Nephron (organoid): Measurements from ENCODE around the gene RBM47.

Experiments used
- H3K27ac Mint-ChIP-seq, 3 experiments: 2 replicates each; pipeline ENCODE4 v1.8.0; 2020; ENCODE audit warnings: mixed read lengths in 3 of 3, mild to moderate bottlenecking in 2 of 3, moderate library complexity in 1 of 3
- H3K27me3 Mint-ChIP-seq: 2 replicates; pipeline ENCODE4 v1.8.0; 2021; ENCODE audit warnings: low read depth, mild to moderate bottlenecking, moderate library complexity, mixed read lengths
- H3K36me3 Mint-ChIP-seq: 2 replicates; pipeline ENCODE4 v1.8.0; 2020; ENCODE audit warnings: low read depth, mixed read lengths
- H3K4me1 Mint-ChIP-seq: 2 replicates; pipeline ENCODE4 v1.8.0; 2020; ENCODE audit warnings: mixed read lengths
- H3K4me3 Mint-ChIP-seq, 3 experiments: 2 replicates each; pipeline ENCODE4 v1.8.0; 2020; ENCODE audit warnings: mild to moderate bottlenecking in 3 of 3, mixed read lengths in 3 of 3, moderate library complexity in 2 of 3
- H3K9me3 Mint-ChIP-seq: 2 replicates; pipeline ENCODE4 v1.8.0; 2020; ENCODE audit warnings: mixed read lengths
- TF ChIP-seq, protein P1 (sequence below), 3 experiments: fragments of 200-600 bp; sonication (generic); IDR thresholded peaks; one replicate each; pipeline ENCODE4 v1.5.0; 2021; ENCODE audit warnings: antibody characterized with exemption in 3 of 3; ENCODE audit not compliant: unreplicated experiment in 3 of 3

The RBM47 gene

DNA sequence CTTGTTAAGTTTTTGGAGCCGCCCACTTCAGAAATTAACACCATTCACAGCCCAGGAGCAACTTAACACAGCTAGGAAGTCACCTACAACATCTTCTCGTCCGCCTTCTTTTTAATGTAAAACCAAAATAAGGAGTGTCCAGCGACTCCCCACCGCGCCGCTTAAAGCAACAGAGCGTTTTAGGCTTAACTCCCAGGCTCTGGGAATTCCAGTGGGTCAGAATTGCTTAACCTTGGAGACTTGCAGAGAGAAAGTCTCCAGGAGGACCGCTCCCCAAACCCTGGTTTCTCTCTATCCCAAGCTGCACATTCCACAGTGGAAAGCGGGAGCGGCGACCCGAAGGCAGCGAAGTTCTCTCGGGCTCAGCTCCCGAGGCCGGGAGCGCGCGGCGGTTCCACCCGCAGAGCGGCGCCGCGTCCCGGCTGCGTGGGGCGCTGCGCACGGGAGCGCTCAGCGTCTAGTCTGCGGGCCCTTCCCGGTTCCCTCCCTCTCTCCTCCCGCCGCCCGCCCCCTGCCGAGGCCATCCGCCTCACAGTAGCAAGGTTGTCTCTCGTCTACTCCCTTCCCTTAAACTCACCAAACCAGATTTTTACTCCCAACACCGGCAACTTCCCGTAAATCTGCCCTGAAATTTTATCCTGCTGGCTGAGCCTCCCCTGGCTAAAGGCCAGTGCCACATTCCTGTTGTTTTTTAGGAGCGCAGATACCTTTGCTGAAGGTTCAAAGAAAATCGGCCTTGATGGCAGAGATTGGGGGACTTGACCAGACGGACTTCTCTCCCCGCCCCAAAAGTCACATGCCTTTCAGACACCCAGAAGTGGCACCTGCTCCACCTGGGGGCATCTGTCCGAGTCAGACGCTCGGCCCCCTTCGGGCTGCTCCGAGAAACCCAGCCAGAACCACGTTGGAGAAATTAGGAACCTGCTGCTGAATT is at the start of gene RBM47:
Gene RBM47 (minus strand): TSS at position 464 of the 934 bp plus-strand sequence. CDS start 190,971 bp downstream, outside the sequence.
- TF ChIP-seq, protein P1, sequence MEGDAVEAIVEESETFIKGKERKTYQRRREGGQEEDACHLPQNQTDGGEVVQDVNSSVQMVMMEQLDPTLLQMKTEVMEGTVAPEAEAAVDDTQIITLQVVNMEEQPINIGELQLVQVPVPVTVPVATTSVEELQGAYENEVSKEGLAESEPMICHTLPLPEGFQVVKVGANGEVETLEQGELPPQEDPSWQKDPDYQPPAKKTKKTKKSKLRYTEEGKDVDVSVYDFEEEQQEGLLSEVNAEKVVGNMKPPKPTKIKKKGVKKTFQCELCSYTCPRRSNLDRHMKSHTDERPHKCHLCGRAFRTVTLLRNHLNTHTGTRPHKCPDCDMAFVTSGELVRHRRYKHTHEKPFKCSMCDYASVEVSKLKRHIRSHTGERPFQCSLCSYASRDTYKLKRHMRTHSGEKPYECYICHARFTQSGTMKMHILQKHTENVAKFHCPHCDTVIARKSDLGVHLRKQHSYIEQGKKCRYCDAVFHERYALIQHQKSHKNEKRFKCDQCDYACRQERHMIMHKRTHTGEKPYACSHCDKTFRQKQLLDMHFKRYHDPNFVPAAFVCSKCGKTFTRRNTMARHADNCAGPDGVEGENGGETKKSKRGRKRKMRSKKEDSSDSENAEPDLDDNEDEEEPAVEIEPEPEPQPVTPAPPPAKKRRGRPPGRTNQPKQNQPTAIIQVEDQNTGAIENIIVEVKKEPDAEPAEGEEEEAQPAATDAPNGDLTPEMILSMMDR (IDR thresholded peaks at IDR 0.05; ENCODE audit: unreplicated experiment in 3 of 3): peak in 1 of 3 experiments; percentile 6
- no peaks in the 10 kb centered on the region for H3K36me3 Mint-ChIP-seq
- H3K4me1 Mint-ChIP-seq: peaks cover 35% of the 10 kb centered on the region
- no peaks in the 10 kb centered on the region for H3K9me3 Mint-ChIP-seq
- H3K27me3 Mint-ChIP-seq: peaks cover 56% of the 10 kb centered on the region
- H3K4me3 Mint-ChIP-seq: peak within 1 kb of the TSS; percentile 87 to 90 (median 88)
- peak within 1 kb of the TSS; percentile 81 to 95 (median 93) for H3K27ac Mint-ChIP-seq

DNA sequence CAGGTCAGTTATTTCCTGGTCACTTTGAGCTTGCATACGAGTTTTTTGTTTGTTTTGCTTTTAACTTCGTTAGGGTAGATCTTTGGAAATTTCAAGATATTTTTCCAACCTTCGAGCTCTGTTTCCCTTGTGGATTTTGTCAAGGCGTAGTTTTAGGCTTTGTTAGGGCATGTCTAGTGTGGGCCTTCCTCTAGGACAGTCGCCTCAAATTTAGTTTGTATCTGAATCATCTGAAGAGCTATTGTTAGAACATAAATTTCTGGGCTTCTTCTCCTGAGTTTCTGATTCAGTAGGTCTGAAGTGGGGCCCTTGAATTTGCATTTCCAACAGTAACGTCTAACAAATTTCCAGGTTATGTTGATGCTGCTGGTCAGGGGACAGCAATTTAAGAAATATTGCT is 48.8 kb upstream of the RBM47 start:
- no peak overlapping the region for H3K4me3 Mint-ChIP-seq
- H3K36me3 Mint-ChIP-seq: no peaks in the 10 kb centered on the region

DNA sequence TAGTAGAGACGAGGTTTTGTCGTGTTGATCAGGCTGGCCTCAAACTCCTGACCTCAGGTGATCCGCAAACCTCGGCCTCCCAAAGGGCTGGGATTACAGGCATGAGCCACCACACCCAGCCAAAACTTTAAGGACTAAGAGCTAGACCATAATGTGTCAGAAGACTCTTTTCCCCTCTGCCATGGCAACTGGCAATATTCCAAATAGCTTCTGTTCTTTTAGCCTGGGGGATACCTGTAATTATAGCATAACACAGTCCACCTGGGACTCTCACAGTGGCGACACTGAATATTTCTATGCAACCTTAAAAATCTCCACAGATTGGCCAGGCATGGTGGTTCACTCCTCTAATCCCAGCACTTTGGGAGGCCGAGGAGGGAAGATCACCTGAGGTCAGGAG is 45.5 kb upstream of the RBM47 start:
- TF ChIP-seq, protein P1 (IDR thresholded peaks at IDR 0.05; ENCODE audit: unreplicated experiment in 3 of 3): no peak
- Mint-ChIP-seq H3K4me3 (no peak overlapping the region), H3K36me3 (no peaks in the 10 kb centered on the region), H3K27ac (no peak overlapping the region), H3K27me3 (no peaks in the 10 kb centered on the region), H3K9me3 (no peaks in the 10 kb centered on the region), H3K4me1 (peaks cover 17% of the 10 kb centered on the region)

More for the DNA sequence above, 48.8 kb upstream of the RBM47 start:
- Mint-ChIP-seq H3K9me3 (no peaks in the 10 kb centered on the region), H3K27me3 (no peaks in the 10 kb centered on the region), H3K4me1 (peaks cover 4% of the 10 kb centered on the region), H3K27ac (no peak overlapping the region)
- TF ChIP-seq, protein P1 (IDR thresholded peaks at IDR 0.05; ENCODE audit: unreplicated experiment in 3 of 3): no peak

DNA sequence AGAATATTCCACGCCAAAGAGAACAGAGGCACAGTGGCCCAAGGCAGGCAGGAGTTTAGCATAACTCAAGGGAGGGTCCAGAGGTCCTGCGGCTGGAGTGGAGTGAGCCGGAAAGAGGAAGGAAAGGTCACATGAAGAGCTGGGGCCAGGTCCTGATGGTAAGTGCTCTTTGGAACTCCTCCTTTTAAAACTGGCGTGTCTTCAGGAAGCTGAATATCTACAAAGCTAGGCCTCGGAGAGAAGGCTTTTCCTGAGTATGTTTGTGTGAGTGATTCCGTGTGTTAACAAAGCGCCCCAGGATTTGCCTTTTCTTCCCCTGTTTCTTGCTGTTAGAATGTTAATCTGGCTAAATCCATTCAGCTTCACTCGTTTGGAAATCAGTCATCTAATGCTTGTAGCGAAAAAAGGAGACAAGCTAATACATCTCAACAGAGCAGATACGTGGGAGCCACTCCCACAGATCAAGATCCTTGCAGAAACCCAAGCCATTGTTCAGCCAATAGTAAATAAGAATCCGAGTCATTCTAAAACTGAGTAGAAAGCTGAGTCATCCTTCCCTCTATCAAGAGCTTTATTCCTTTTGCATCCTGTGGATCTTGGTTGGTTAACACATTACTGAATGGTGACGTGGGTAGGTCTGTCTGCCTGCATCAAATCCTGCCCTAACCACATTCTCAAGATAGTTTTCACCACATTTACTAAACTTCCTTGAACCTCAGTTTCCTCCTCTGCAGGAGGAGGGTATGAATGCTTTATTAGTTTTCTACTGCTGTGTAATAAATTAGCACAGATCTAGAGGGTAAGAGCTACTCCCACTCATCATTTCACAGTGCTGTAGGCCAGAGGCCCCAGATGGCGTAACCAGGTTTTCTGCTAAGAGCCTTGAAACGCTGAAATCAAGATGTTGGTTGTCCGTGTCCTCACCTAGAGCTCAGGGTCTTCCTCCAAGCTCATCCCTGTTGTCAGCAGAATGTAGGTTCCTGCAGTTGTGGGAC is 43.2 kb upstream of the RBM47 start:
- Mint-ChIP-seq H3K4me1 (peaks cover 17% of the 10 kb centered on the region), H3K36me3 (no peaks in the 10 kb centered on the region), H3K4me3 (no peak overlapping the region), H3K27ac (peak overlapping the region; percentile 85 to 94 (median 89)), H3K27me3 (peaks cover 5% of the 10 kb centered on the region), H3K9me3 (no peaks in the 10 kb centered on the region)
- TF ChIP-seq, protein P1 (IDR thresholded peaks at IDR 0.05; ENCODE audit: unreplicated experiment in 3 of 3): no peak

DNA sequence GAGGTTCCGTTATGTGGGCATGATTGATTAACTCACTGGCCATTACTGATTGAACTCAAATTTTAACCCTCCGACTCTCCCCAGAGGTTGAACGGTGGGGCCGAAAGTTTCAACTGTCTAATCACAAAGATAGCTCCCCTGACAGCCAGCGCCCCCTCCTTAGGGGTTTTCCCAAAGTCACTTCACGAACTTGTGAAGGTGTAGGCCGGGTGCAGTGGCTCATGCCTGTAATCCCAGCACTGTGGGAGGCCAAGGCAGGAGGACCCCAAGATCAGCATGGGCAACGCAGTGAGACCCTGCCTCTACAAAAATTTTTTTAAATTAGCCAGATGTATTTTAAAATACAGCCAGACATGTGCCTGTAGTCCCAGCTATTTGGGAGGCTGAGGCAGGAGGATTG is 39.8 kb upstream of the RBM47 start:
- H3K4me3 Mint-ChIP-seq: no peak overlapping the region
- peaks cover 17% of the 10 kb centered on the region for H3K4me1 Mint-ChIP-seq
- no peak overlapping the region for H3K27ac Mint-ChIP-seq
- no peaks in the 10 kb centered on the region for H3K9me3 Mint-ChIP-seq
- H3K36me3 Mint-ChIP-seq: no peaks in the 10 kb centered on the region
- TF ChIP-seq, protein P1 (IDR thresholded peaks at IDR 0.05; ENCODE audit: unreplicated experiment in 3 of 3): no peak
- peaks cover 9% of the 10 kb centered on the region for H3K27me3 Mint-ChIP-seq
